VCaP (cell line): ENCODE data around the gene LGI2.
"Not testable (repeated sequence)": the region's sequence is repeated elsewhere in the genome, so short reads cannot be mapped to it uniquely, and the experiment has no call there.

ENCODE experiments used
- H3K27ac ChIP-seq: fragments of 450-650 bp; 2 replicates; pipeline ENCODE4 v1.5.1; 2017
- CTCF ChIP-seq: fragments of 450-650 bp; conservative IDR thresholded peaks from 2 replicates; pipeline ENCODE4 v1.5.1; 2017; ENCODE audit warnings: mild to moderate bottlenecking, moderate library complexity

LGI2 gene

GRCh38 chr4:25060963-25061340 lies 30.2 kb upstream of the LGI2 start:
- H3K27ac ChIP-seq: no peak overlapping the region
- TF ChIP-seq CTCF: no peak

GRCh38 chr4:25060241-25060962 lies 29.7 kb upstream of the LGI2 start:
- TF ChIP-seq CTCF: no peak
- no peak overlapping the region for H3K27ac ChIP-seq

GRCh38 chr4:25059791-25060190 lies 29.0 kb upstream of the LGI2 start:
- H3K27ac ChIP-seq: no peak overlapping the region
- no peak for TF ChIP-seq CTCF

- TF ChIP-seq CTCF: no peak
- H3K27ac ChIP-seq: no peak overlapping the region
Observed at GRCh38 chr4:25058796-25059195, 28.1 kb upstream of the LGI2 start.

- TF ChIP-seq CTCF: no peak
- no peak overlapping the region for H3K27ac ChIP-seq
Observed at GRCh38 chr4:25057299-25057698, 26.6 kb upstream of the LGI2 start.

GRCh38 chr4:25052037-25052436 lies 21.3 kb upstream of the LGI2 start:
- H3K27ac ChIP-seq: not testable (repeated sequence)

GRCh38 chr4:25051534-25051933 lies 20.8 kb upstream of the LGI2 start:
- no peak for TF ChIP-seq CTCF
- H3K27ac ChIP-seq: no peak overlapping the region

GRCh38 chr4:25050370-25051078 lies 19.8 kb upstream of the LGI2 start:
- TF ChIP-seq CTCF: no peak
- H3K27ac ChIP-seq: no peak overlapping the region
